GM12872 (cell line): ENCODE data around the gene PLA2G4E.

ENCODE experiments used
- CTCF ChIP-seq: IDR thresholded peaks from 3 replicates; pipeline ENCODE4 v1.5.1; 2011; ENCODE audit warnings: low read depth, mild to moderate bottlenecking, low read length, moderate library complexity; ENCODE audit not compliant: insufficient read depth

The PLA2G4E gene

GRCh38 chr15:41937568-41937923 is 83.3 kb downstream of the PLA2G4E start:
- no peak for TF ChIP-seq CTCF

- peak; percentile 34 for TF ChIP-seq CTCF
Observed at GRCh38 chr15:41936649-41937567, 83.9 kb downstream of the PLA2G4E start.

GRCh38 chr15:41936155-41936554 is 84.7 kb downstream of the PLA2G4E start:
- TF ChIP-seq CTCF = no peak

- no peak for TF ChIP-seq CTCF
Observed at GRCh38 chr15:41935566-41936020, 85.2 kb downstream of the PLA2G4E start.

- TF ChIP-seq CTCF = no peak
Observed at GRCh38 chr15:41934843-41935242, 86.0 kb downstream of the PLA2G4E start.

- TF ChIP-seq CTCF = no peak
Observed at GRCh38 chr15:41933771-41934170, 87.1 kb downstream of the PLA2G4E start.

GRCh38 chr15:41933326-41933725 is 87.5 kb downstream of the PLA2G4E start:
- TF ChIP-seq CTCF = no peak
